Activated CD8-positive, alpha-beta memory T cell treated with anti-CD3 and anti-CD28 coated beads, Interleukin-2, amount 10 ng/mL, durations not matched to agents 7 days and 5 days (primary cell): Measurements from ENCODE around the gene CDON. TPM values are rescaled to one million over a fixed set of nuclear protein-coding genes. Genes with fewer than 3 reads are reported as not detected.

Experiments used
- ATAC-seq: fragments of 150-1000 bp; cut with Tn5 transposase; one replicate; pipeline ENCODE4 v1.10.0; 2021; ENCODE audit warnings: moderate library complexity
- CTCF ChIA-PET: fragments of 350-600 bp; sonication (Branson Sonifier 250); formaldehyde crosslinking; loops from one replicate; lab custom pipeline; 2021; ENCODE audit warnings: antibody characterized with exemption; lab: Charles Lee
- DNase-seq: peaks from one replicate; pipeline ENCODE4 v3.0.0-alpha.2; 2020
- H3K27ac Mint-ChIP-seq: one replicate; pipeline ENCODE4 v1.8.0; 2021; ENCODE audit warnings: mild to moderate bottlenecking, mixed read lengths
- H3K27me3 Mint-ChIP-seq: one replicate; pipeline ENCODE4 v1.8.0; 2021; ENCODE audit warnings: mixed read lengths
- H3K36me3 Mint-ChIP-seq: one replicate; pipeline ENCODE4 v1.8.0; 2021; ENCODE audit warnings: mild to moderate bottlenecking, mixed read lengths
- H3K4me1 Mint-ChIP-seq: one replicate; pipeline ENCODE4 v1.8.0; 2021; ENCODE audit warnings: mixed read lengths
- H3K4me3 Mint-ChIP-seq: one replicate; pipeline ENCODE4 v1.8.0; 2021; ENCODE audit warnings: mild to moderate bottlenecking, moderate library complexity, mixed read lengths
- H3K9me3 Mint-ChIP-seq: one replicate; pipeline ENCODE4 v1.8.0; 2022; ENCODE audit warnings: low read depth, mixed read lengths
- total RNA-seq, 2 experiments: library from RNA; stranded (reverse); gene quantifications; one replicate each; pipeline ENCODE4 v1.2.3, GENCODE V29; 2021

CDON gene
- total RNA-seq, 2 experiments from 2014 or later = 1.5 to 1.8 TPM

- ATAC-seq = no peak
- CTCF ChIA-PET = no interaction called here
- Mint-ChIP-seq H3K27me3 (peaks cover 13% of the 10 kb centered on the region), H3K4me1 (no peaks in the 10 kb centered on the region), H3K9me3 (no peaks in the 10 kb centered on the region), H3K4me3 (no peak overlapping the region), H3K36me3 (no peaks in the 10 kb centered on the region), H3K27ac (no peak overlapping the region)
- no peak for DNase-seq
These were observed 94.3 kb downstream of the CDON start for GRCh38 chr11:125968354-125968753.

GRCh38 chr11:125967515-125967914 lies 95.2 kb downstream of the CDON start:
- Mint-ChIP-seq H3K9me3 (peaks cover 4% of the 10 kb centered on the region), H3K36me3 (peaks cover 1% of the 10 kb centered on the region), H3K4me3 (no peak overlapping the region), H3K27me3 (peaks cover 13% of the 10 kb centered on the region), H3K4me1 (no peaks in the 10 kb centered on the region), H3K27ac (no peak overlapping the region)
- CTCF ChIA-PET = no interaction called here
- DNase-seq (no peak), ATAC-seq (no peak)

- CTCF ChIA-PET = no interaction called here
- H3K27ac Mint-ChIP-seq = no peak overlapping the region
- H3K9me3 Mint-ChIP-seq = peaks cover 4% of the 10 kb centered on the region
These were observed 101.9 kb downstream of the CDON start for GRCh38 chr11:125960771-125961170.

GRCh38 chr11:125959931-125960330 lies 102.7 kb downstream of the CDON start:
- Mint-ChIP-seq H3K9me3 (peaks cover 4% of the 10 kb centered on the region), H3K27ac (no peak overlapping the region), H3K27me3 (peaks cover 6% of the 10 kb centered on the region), H3K36me3 (peaks cover 1% of the 10 kb centered on the region), H3K4me1 (peaks cover 12% of the 10 kb centered on the region), H3K4me3 (no peak overlapping the region)
- DNase-seq (no peak), ATAC-seq (no peak)
- CTCF ChIA-PET = no interaction called here

More at GRCh38 chr11:125960771-125961170, 101.9 kb downstream of the CDON start:
- DNase-seq (no peak), ATAC-seq (no peak)
- Mint-ChIP-seq H3K4me1 (peaks cover 12% of the 10 kb centered on the region), H3K36me3 (peaks cover 1% of the 10 kb centered on the region), H3K27me3 (peaks cover 6% of the 10 kb centered on the region), H3K4me3 (no peak overlapping the region)

GRCh38 chr11:125959511-125959910 lies 103.2 kb downstream of the CDON start:
- no peak for DNase-seq
- Mint-ChIP-seq H3K4me3 (no peak overlapping the region), H3K4me1 (peaks cover 12% of the 10 kb centered on the region), H3K9me3 (peaks cover 4% of the 10 kb centered on the region), H3K36me3 (peaks cover 1% of the 10 kb centered on the region), H3K27me3 (peaks cover 6% of the 10 kb centered on the region), H3K27ac (no peak overlapping the region)
- CTCF ChIA-PET = no interaction called here
- ATAC-seq = no peak

- peaks cover 4% of the 10 kb centered on the region for H3K9me3 Mint-ChIP-seq
- peaks cover 12% of the 10 kb centered on the region for H3K4me1 Mint-ChIP-seq
- no peak for DNase-seq
- H3K4me3 Mint-ChIP-seq = no peak overlapping the region
- no peak overlapping the region for H3K27ac Mint-ChIP-seq
- ATAC-seq = no peak
- CTCF ChIA-PET = no interaction called here
- peaks cover 4% of the 10 kb centered on the region for H3K27me3 Mint-ChIP-seq
- peaks cover 1% of the 10 kb centered on the region for H3K36me3 Mint-ChIP-seq
These were observed 103.7 kb downstream of the CDON start for GRCh38 chr11:125958872-125959400.

- DNase-seq (no peak), ATAC-seq (no peak)
- Mint-ChIP-seq H3K36me3 (no peaks in the 10 kb centered on the region), H3K27me3 (peaks cover 2% of the 10 kb centered on the region), H3K4me3 (peak overlapping the region; percentile 42), H3K9me3 (peaks cover 1% of the 10 kb centered on the region), H3K4me1 (peaks cover 12% of the 10 kb centered on the region), H3K27ac (no peak overlapping the region)
- CTCF ChIA-PET = no interaction called here
These were observed 104.9 kb downstream of the CDON start for GRCh38 chr11:125957618-125958332.

GRCh38 chr11:125956391-125957134 lies 106.1 kb downstream of the CDON start:
- H3K27ac Mint-ChIP-seq = no peak overlapping the region
- H3K4me3 Mint-ChIP-seq = no peak overlapping the region
- no peaks in the 10 kb centered on the region for H3K9me3 Mint-ChIP-seq
- H3K4me1 Mint-ChIP-seq = peaks cover 6% of the 10 kb centered on the region
- no peaks in the 10 kb centered on the region for H3K36me3 Mint-ChIP-seq
- DNase-seq (no peak), ATAC-seq (no peak)
- H3K27me3 Mint-ChIP-seq = no peaks in the 10 kb centered on the region
- CTCF ChIA-PET = interaction anchor here (1.7 kb wide), 1 partner anchor 13 kb away, joined by 6 read pairs; no protein-coding TSS in a partner anchor

GRCh38 chr11:125955856-125956255 lies 106.8 kb downstream of the CDON start:
- DNase-seq = no peak
- H3K4me1 Mint-ChIP-seq = peaks cover 5% of the 10 kb centered on the region
- H3K36me3 Mint-ChIP-seq = no peaks in the 10 kb centered on the region
- CTCF ChIA-PET = interaction anchor here (1.7 kb wide), 1 partner anchor 13 kb away, joined by 6 read pairs; no protein-coding TSS in a partner anchor
- no peak overlapping the region for H3K4me3 Mint-ChIP-seq
- H3K27ac Mint-ChIP-seq = no peak overlapping the region
- no peaks in the 10 kb centered on the region for H3K27me3 Mint-ChIP-seq
- H3K9me3 Mint-ChIP-seq = no peaks in the 10 kb centered on the region
- no peak for ATAC-seq

- Mint-ChIP-seq H3K27ac (no peak overlapping the region), H3K4me3 (no peak overlapping the region), H3K36me3 (no peaks in the 10 kb centered on the region), H3K4me1 (peaks cover 5% of the 10 kb centered on the region), H3K27me3 (no peaks in the 10 kb centered on the region), H3K9me3 (no peaks in the 10 kb centered on the region)
- CTCF ChIA-PET = interaction anchor here (1.7 kb wide), 1 partner anchor 12 kb away, joined by 6 read pairs; no protein-coding TSS in a partner anchor
- ATAC-seq (no peak), DNase-seq (peak; percentile 31)
These were observed 107.6 kb downstream of the CDON start for GRCh38 chr11:125954945-125955640.

- CTCF ChIA-PET = no interaction called here
- ATAC-seq = no peak
- DNase-seq = peak; percentile 15
These were observed 108.3 kb downstream of the CDON start for GRCh38 chr11:125954123-125954944.

GRCh38 chr11:125953401-125953935 lies 109.2 kb downstream of the CDON start:
- Mint-ChIP-seq H3K27me3 (no peaks in the 10 kb centered on the region), H3K36me3 (no peaks in the 10 kb centered on the region), H3K4me1 (peaks cover 5% of the 10 kb centered on the region), H3K9me3 (no peaks in the 10 kb centered on the region), H3K27ac (no peak overlapping the region), H3K4me3 (no peak overlapping the region)
- CTCF ChIA-PET = no interaction called here
- ATAC-seq (no peak), DNase-seq (no peak)

More at GRCh38 chr11:125954123-125954944, 108.3 kb downstream of the CDON start:
- Mint-ChIP-seq H3K9me3 (no peaks in the 10 kb centered on the region), H3K27me3 (no peaks in the 10 kb centered on the region), H3K36me3 (no peaks in the 10 kb centered on the region), H3K27ac (no peak overlapping the region), H3K4me3 (no peak overlapping the region), H3K4me1 (peaks cover 5% of the 10 kb centered on the region)
